Astrocyte (in vitro differentiated cells and primary cell): Measurements from ENCODE around the gene TMEM40. TPM values are rescaled to one million over a fixed set of nuclear protein-coding genes. Genes with fewer than 3 reads are reported as not detected.

Experiments used
- DNase-seq: peaks from one replicate; pipeline ENCODE4 v3.0.0-alpha.2; 2010; ENCODE audit warnings: low read depth
- FAIRE-seq: peaks from 2 replicates; lab custom pipeline; 2011; peaks lifted over from hg19 to GRCh38; lab: Jason Lieb, UNC
- H2AFZ ChIP-seq: 2 replicates; pipeline ENCODE4 v1.6.0; 2012; ENCODE audit warnings: low read depth, low read length, inconsistent platforms
- H3K27ac ChIP-seq: 2 replicates; pipeline ENCODE4 v1.5.1; 2011; ENCODE audit warnings: low read depth, low read length, inconsistent platforms
- H3K27me3 ChIP-seq: 2 replicates; pipeline ENCODE4 v1.6.0; 2011; ENCODE audit warnings: low read length, inconsistent platforms; ENCODE audit not compliant: insufficient read depth
- H3K36me3 ChIP-seq: 2 replicates; pipeline ENCODE4 v1.5.1; 2011; ENCODE audit warnings: low read length, inconsistent platforms; ENCODE audit not compliant: insufficient read depth
- H3K4me1 ChIP-seq: 2 replicates; pipeline ENCODE4 v1.5.1; 2011; ENCODE audit warnings: low read length, inconsistent platforms; ENCODE audit not compliant: insufficient read depth
- H3K4me2 ChIP-seq: 2 replicates; pipeline ENCODE4 v1.6.0; 2012; ENCODE audit warnings: low read length, inconsistent platforms
- H3K4me3 ChIP-seq: 2 replicates; pipeline ENCODE4 v1.5.1; 2011; ENCODE audit warnings: low read depth, mild to moderate bottlenecking, low read length, inconsistent platforms; ENCODE audit not compliant: insufficient read depth
- H3K79me2 ChIP-seq: 2 replicates; pipeline ENCODE4 v1.6.0; 2012; ENCODE audit warnings: mild to moderate bottlenecking, low read length, inconsistent platforms; ENCODE audit not compliant: insufficient read depth
- H3K9ac ChIP-seq: 2 replicates; pipeline ENCODE4 v1.6.0; 2012; ENCODE audit warnings: mild to moderate bottlenecking, low read length, inconsistent platforms
- H3K9me3 ChIP-seq: 2 replicates; pipeline ENCODE4 v1.5.1; 2012; ENCODE audit warnings: low read depth, mild to moderate bottlenecking, low read length, inconsistent platforms; ENCODE audit not compliant: insufficient read depth
- H4K20me1 ChIP-seq: 2 replicates; pipeline ENCODE4 v1.6.0; 2012; ENCODE audit warnings: low read length, inconsistent platforms; ENCODE audit not compliant: insufficient read depth
- H3K27ac Mint-ChIP-seq: one replicate; pipeline ENCODE4 v1.8.0; 2021; ENCODE audit warnings: mild to moderate bottlenecking, mixed read lengths; ENCODE audit not compliant: unreplicated experiment
- H3K27me3 Mint-ChIP-seq: one replicate; pipeline ENCODE4 v1.8.0; 2021; ENCODE audit warnings: low read depth, mixed read lengths; ENCODE audit not compliant: unreplicated experiment
- H3K36me3 Mint-ChIP-seq: one replicate; pipeline ENCODE4 v1.8.0; 2021; ENCODE audit warnings: low read depth, mixed read lengths; ENCODE audit not compliant: unreplicated experiment
- H3K4me1 Mint-ChIP-seq: one replicate; pipeline ENCODE4 v1.8.0; 2021; ENCODE audit warnings: low read depth, mixed read lengths; ENCODE audit not compliant: unreplicated experiment
- H3K4me3 Mint-ChIP-seq: one replicate; pipeline ENCODE4 v1.8.0; 2021; ENCODE audit warnings: mild to moderate bottlenecking, moderate library complexity, mixed read lengths; ENCODE audit not compliant: unreplicated experiment
- H3K9me3 Mint-ChIP-seq: one replicate; pipeline ENCODE4 v1.8.0; 2021; ENCODE audit warnings: mild to moderate bottlenecking, mixed read lengths; ENCODE audit not compliant: unreplicated experiment
- EZH2 ChIP-seq: IDR thresholded peaks from 2 replicates; pipeline ENCODE4 v1.6.1; 2012; ENCODE audit warnings: mild to moderate bottlenecking, low read length, inconsistent platforms; ENCODE audit not compliant: insufficient read depth
- total RNA-seq: library from RNA; stranded (reverse); gene quantifications from 2 replicates; pipeline ENCODE4 v1.2.1, GENCODE V29; 2021
- TF ChIP-seq, protein P1 (sequence below): IDR thresholded peaks from 2 replicates; pipeline ENCODE4 v1.5.1; 2011; ENCODE audit warnings: low read depth, mild to moderate bottlenecking, inconsistent platforms, low read length, moderate library complexity; ENCODE audit not compliant: insufficient read depth

TMEM40 gene
- total RNA-seq, 1 donor from 2014 or later: 2.0 TPM

DNA sequence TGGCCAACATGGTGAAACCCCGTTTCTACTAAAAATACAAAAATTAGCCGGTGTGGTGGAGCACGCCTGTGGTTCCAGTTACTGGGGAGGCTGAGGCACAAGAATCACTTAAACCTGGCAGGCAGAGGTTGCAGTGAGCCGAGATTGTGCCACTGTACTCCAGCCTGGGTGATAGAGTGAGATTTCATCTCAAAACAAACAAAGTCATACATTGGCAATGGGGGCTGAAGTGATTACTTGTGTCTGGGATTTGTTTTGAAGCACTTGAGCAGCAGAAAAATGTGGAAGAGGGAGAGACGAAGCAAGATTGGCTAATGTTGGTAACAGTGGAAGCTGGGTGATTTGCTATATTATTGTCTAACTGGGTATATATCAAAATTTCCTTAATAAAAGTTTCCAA, 13.4 kb upstream of the TMEM40 start:
- peaks cover 10% of the 10 kb centered on the region for H3K27me3 ChIP-seq
- H3K36me3 ChIP-seq: no peaks in the 10 kb centered on the region
- FAIRE-seq (no peak), DNase-seq (no peak)
- H3K79me2 ChIP-seq: no peaks in the 10 kb centered on the region
- H3K4me1 ChIP-seq: no peaks in the 10 kb centered on the region
- Mint-ChIP-seq H3K27ac (no peak overlapping the region), H3K4me1 (no peaks in the 10 kb centered on the region), H3K27me3 (peaks cover 16% of the 10 kb centered on the region), H3K4me3 (no peak overlapping the region), H3K9me3 (no peaks in the 10 kb centered on the region), H3K36me3 (no peaks in the 10 kb centered on the region)
- no peak overlapping the region for H3K4me3 ChIP-seq
- H3K27ac ChIP-seq: no peak overlapping the region
- H4K20me1 ChIP-seq: no peaks in the 10 kb centered on the region
- no peak overlapping the region for H3K9ac ChIP-seq
- no peak overlapping the region for H2AFZ ChIP-seq
- no peaks in the 10 kb centered on the region for H3K9me3 ChIP-seq
- TF ChIP-seq, protein P1, sequence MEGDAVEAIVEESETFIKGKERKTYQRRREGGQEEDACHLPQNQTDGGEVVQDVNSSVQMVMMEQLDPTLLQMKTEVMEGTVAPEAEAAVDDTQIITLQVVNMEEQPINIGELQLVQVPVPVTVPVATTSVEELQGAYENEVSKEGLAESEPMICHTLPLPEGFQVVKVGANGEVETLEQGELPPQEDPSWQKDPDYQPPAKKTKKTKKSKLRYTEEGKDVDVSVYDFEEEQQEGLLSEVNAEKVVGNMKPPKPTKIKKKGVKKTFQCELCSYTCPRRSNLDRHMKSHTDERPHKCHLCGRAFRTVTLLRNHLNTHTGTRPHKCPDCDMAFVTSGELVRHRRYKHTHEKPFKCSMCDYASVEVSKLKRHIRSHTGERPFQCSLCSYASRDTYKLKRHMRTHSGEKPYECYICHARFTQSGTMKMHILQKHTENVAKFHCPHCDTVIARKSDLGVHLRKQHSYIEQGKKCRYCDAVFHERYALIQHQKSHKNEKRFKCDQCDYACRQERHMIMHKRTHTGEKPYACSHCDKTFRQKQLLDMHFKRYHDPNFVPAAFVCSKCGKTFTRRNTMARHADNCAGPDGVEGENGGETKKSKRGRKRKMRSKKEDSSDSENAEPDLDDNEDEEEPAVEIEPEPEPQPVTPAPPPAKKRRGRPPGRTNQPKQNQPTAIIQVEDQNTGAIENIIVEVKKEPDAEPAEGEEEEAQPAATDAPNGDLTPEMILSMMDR: no peak
- no peak for TF ChIP-seq EZH2
- H3K4me2 ChIP-seq: no peak overlapping the region

DNA sequence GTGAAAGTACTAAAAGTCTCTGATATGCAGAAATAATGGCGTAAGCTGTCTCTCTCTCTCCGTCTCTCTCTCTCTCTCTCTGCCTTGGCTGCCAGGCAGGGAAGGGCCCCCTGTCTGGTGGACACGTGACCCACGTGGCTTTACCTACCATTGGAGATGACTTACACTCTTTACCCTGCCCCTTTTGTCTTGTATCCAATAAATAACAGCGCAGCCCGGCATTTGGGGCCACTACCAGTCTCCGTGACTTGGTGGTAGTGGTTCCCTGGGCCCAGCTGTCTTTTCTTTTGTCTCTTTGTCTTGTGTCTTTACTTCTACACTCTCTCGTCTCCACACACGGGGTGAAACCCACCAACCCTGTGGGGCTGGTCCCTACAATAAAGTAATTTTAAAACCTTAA, 12.2 kb upstream of the TMEM40 start:
- H3K4me3 Mint-ChIP-seq: no peak overlapping the region
- no peaks in the 10 kb centered on the region for H3K79me2 ChIP-seq
- H3K9me3 Mint-ChIP-seq: no peaks in the 10 kb centered on the region
- H3K9ac ChIP-seq: no peak overlapping the region
- peaks cover 10% of the 10 kb centered on the region for H3K27me3 ChIP-seq
- H3K27ac Mint-ChIP-seq: no peak overlapping the region
- H3K9me3 ChIP-seq: no peaks in the 10 kb centered on the region
- no peak overlapping the region for H2AFZ ChIP-seq
- no peak overlapping the region for H3K27ac ChIP-seq
- no peak for DNase-seq
- peaks cover 14% of the 10 kb centered on the region for H3K27me3 Mint-ChIP-seq
- no peaks in the 10 kb centered on the region for H4K20me1 ChIP-seq
- H3K4me1 Mint-ChIP-seq: no peaks in the 10 kb centered on the region
- TF ChIP-seq EZH2: no peak
- TF ChIP-seq, protein P1: no peak
- FAIRE-seq: no peak
- no peaks in the 10 kb centered on the region for H3K36me3 ChIP-seq
- H3K36me3 Mint-ChIP-seq: no peaks in the 10 kb centered on the region
- H3K4me1 ChIP-seq: no peaks in the 10 kb centered on the region
- no peak overlapping the region for H3K4me3 ChIP-seq
- H3K4me2 ChIP-seq: no peak overlapping the region

DNA sequence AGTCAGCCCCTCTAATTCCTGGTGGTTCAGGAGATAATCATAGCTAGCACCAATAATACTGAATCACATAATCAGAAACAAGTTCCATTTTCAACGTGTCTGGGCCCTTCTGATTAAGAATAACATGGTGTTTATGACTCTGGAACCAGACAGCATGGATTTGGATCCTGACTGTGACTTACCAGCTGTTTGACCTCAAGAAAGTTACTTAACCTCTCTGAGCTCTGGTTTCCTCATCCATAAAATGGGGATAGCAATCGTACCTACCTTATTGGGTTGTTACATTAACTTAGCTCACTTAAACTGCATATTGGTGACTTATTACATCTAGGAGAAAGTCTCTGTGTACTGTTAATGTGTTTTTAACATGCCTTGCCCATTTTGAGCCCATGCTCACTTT, 10.7 kb upstream of the TMEM40 start:
- FAIRE-seq (no peak), DNase-seq (no peak)
- Mint-ChIP-seq H3K4me1 (no peaks in the 10 kb centered on the region), H3K9me3 (no peaks in the 10 kb centered on the region), H3K27ac (no peak overlapping the region), H3K27me3 (peaks cover 8% of the 10 kb centered on the region), H3K4me3 (no peak overlapping the region), H3K36me3 (no peaks in the 10 kb centered on the region)
- Histone ChIP-seq H3K4me3 (no peak overlapping the region), H3K79me2 (no peaks in the 10 kb centered on the region), H3K9me3 (no peaks in the 10 kb centered on the region), H3K27me3 (peaks cover 7% of the 10 kb centered on the region), H3K4me1 (no peaks in the 10 kb centered on the region), H3K36me3 (no peaks in the 10 kb centered on the region), H3K27ac (no peak overlapping the region), H4K20me1 (no peaks in the 10 kb centered on the region), H3K4me2 (no peak overlapping the region), H3K9ac (no peak overlapping the region), H2AFZ (no peak overlapping the region)
- TF ChIP-seq, protein P1: no peak
- no peak for TF ChIP-seq EZH2
